Measurements from ENCODE around the gene SHTN1.

DNA sequence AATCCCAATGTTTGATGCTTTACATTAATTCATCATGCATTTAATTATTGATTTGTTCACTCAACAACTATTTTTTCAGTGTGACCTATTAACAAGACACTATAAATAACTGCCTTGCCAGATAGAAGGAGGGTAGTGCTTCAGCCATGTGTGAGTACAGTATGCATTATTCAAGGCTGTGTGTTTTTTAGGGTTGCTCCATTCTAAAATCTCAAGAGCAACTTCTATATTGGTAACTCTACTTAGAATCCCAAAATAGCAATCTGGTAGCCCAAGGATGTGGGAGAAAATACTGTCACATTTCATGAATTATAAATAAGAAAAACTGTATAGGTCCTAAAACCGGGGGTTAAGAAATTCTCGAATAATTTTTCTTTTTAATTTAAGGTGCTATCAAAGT is 85.8 kb downstream of the SHTN1 start:
- TF ChIP-seq, protein P1, sequence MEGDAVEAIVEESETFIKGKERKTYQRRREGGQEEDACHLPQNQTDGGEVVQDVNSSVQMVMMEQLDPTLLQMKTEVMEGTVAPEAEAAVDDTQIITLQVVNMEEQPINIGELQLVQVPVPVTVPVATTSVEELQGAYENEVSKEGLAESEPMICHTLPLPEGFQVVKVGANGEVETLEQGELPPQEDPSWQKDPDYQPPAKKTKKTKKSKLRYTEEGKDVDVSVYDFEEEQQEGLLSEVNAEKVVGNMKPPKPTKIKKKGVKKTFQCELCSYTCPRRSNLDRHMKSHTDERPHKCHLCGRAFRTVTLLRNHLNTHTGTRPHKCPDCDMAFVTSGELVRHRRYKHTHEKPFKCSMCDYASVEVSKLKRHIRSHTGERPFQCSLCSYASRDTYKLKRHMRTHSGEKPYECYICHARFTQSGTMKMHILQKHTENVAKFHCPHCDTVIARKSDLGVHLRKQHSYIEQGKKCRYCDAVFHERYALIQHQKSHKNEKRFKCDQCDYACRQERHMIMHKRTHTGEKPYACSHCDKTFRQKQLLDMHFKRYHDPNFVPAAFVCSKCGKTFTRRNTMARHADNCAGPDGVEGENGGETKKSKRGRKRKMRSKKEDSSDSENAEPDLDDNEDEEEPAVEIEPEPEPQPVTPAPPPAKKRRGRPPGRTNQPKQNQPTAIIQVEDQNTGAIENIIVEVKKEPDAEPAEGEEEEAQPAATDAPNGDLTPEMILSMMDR (conservative IDR thresholded peaks at IDR 0.05; ENCODE audit: low read depth, low read length), result no peak
- TF ChIP-seq EZH2 (IDR thresholded peaks at IDR 0.05; ENCODE audit: borderline replicate concordance, low read depth, low read length, poor library complexity, severe bottlenecking), result no peak
